ENCODE measurements around the gene FIGNL2. TPM values are rescaled to one million over a fixed set of nuclear protein-coding genes. Genes with fewer than 3 reads are reported as not detected.

FIGNL2 gene
- total RNA-seq, 4 donors from 2014 or later = 1.1 to 2.1 (median 1.3) TPM

DNA sequence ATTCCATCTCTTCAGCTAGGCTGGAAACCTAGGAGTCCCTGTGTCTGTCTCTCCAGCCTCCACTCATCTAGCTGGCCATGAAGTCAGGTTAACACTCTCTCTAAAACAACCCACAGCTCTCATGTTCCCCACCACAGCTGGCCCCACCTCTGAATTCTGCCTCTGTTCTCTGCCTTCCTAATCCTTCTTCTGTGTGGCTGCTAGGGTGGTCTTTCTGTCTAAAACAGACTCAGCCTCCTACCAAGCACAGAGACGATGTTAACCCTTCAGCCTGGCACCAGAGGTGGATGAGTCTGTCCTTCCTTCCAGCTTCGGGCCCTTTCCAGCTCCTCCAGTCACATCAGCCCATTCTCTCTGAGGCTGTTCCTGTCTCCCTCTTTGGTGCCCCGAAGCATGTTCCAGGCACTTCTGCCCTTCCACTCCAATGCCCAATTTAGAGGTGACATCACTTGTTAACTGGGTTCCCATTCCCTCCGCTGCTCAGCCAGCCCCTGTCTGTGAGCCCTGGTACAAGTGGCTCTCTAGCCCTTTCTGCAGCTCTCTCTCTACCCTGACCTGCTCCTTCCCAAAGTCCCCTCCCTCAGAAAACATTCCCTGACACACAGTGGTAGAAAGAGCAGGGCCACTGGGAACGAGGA is 9.1 kb downstream of the FIGNL2 start:
- TF ChIP-seq, protein P1, sequence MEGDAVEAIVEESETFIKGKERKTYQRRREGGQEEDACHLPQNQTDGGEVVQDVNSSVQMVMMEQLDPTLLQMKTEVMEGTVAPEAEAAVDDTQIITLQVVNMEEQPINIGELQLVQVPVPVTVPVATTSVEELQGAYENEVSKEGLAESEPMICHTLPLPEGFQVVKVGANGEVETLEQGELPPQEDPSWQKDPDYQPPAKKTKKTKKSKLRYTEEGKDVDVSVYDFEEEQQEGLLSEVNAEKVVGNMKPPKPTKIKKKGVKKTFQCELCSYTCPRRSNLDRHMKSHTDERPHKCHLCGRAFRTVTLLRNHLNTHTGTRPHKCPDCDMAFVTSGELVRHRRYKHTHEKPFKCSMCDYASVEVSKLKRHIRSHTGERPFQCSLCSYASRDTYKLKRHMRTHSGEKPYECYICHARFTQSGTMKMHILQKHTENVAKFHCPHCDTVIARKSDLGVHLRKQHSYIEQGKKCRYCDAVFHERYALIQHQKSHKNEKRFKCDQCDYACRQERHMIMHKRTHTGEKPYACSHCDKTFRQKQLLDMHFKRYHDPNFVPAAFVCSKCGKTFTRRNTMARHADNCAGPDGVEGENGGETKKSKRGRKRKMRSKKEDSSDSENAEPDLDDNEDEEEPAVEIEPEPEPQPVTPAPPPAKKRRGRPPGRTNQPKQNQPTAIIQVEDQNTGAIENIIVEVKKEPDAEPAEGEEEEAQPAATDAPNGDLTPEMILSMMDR (IDR thresholded peaks at IDR 0.05) = no peak
- no peak for TF ChIP-seq POLR2A (IDR thresholded peaks at IDR 0.05)
- no peak for TF ChIP-seq EP300 (IDR thresholded peaks at IDR 0.05)
- Histone ChIP-seq H3K27me3 (no peaks in the 10 kb centered on the region), H3K27ac (no peak overlapping the region), H3K4me1 (peaks cover 0 to 15% (median 0%) of the 10 kb centered on the region in 4 donors), H3K36me3 (no peaks in the 10 kb centered on the region), H3K9me3 (no peaks in the 10 kb centered on the region), H3K4me3 (no peak overlapping the region)
- no peak for DNase-seq (ENCODE audit: low spot score in 2 of 2)
- WGBS, 2 donors = 59 to 60% methylated on average over 5 of the region's 5 CpGs

DNA sequence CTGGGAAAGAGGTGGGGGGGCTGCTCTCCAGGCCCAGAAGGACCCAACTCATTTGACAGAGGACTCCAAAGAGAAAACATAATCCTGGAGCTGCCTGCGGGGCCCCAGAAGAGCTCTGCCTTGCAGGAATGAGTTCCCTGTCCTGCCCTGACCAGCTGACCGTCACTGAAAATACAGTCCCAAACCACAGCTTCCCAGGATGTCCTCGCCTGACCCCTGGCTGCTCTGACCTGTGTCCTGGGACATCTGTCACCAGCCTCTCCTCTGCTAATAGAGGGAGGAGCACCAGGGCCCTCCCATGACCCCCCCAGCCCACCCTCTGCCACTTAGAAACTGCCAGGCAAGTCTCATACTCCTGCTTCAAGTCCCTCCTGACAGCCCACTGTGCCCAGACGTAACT is 9.8 kb downstream of the FIGNL2 start:
- H3K9me3 ChIP-seq = no peaks in the 10 kb centered on the region
- no peaks in the 10 kb centered on the region for H3K36me3 ChIP-seq
- no peak overlapping the region for H3K27ac ChIP-seq
- peaks cover 0 to 15% (median 0%) of the 10 kb centered on the region in 4 donors for H3K4me1 ChIP-seq
- WGBS, 2 donors = 34 to 55% methylated on average over 4 of the region's 4 CpGs
- no peak overlapping the region for H3K4me3 ChIP-seq
- no peak for DNase-seq (ENCODE audit: low spot score in 2 of 2)
- no peaks in the 10 kb centered on the region for H3K27me3 ChIP-seq
- TF ChIP-seq EP300 (IDR thresholded peaks at IDR 0.05) (no peak), POLR2A (IDR thresholded peaks at IDR 0.05) (no peak)
- TF ChIP-seq, protein P1 (IDR thresholded peaks at IDR 0.05) = no peak

DNA sequence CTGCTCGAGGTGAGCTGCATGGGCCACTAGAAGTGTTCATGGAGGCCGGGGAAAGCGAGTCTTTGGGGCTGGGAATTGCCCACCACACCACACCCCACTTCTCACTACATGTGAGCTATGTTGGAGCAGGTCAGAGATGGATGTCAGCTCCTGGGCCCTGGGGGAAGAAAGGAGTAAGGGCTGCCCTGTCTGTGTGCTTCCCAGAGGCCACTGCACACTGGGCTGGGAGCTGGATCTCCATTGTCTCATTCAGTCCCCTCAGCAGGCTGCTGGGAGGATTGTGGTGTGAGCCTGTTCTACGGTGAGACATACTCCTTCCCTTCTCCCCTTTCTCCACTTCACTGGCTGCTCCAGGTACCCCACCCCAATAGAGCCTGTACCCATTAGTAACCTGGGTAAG is 10.5 kb downstream of the FIGNL2 start:
- Histone ChIP-seq H3K9me3 (no peaks in the 10 kb centered on the region), H3K4me1 (peaks cover 0 to 18% (median 0%) of the 10 kb centered on the region in 4 donors), H3K4me3 (no peak overlapping the region), H3K27me3 (no peaks in the 10 kb centered on the region), H3K27ac (no peak overlapping the region), H3K36me3 (no peaks in the 10 kb centered on the region)
- TF ChIP-seq, protein P1 (IDR thresholded peaks at IDR 0.05) = no peak
- TF ChIP-seq POLR2A (IDR thresholded peaks at IDR 0.05) = no peak
- no peak for TF ChIP-seq EP300 (IDR thresholded peaks at IDR 0.05)
- DNase-seq (ENCODE audit: low spot score in 2 of 2) = no peak
- 69 to 70% methylated on average over 3 to 4 of the region's 4 CpGs for WGBS, 2 donors

DNA sequence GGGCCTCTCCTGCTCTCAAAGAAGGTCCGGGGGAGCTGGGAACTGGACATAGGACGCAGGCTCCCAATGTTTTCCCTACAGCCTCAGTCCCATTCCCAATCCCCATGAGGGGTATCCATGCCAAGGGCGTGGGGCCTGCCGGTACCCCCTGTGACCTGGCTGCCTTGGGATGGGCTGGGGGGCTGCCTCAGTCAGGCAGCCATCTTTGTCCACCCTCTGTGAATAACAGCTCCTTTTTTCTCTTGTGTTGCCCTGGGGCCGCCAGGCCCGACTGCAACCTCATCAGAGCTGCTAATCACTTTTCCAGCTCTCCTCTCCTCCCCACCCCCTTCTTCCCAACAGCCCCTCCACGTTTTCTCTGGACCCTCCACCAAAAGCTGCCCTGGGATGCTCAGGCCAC is 11.2 kb downstream of the FIGNL2 start:
- H3K27ac ChIP-seq = no peak overlapping the region
- TF ChIP-seq, protein P1 (IDR thresholded peaks at IDR 0.05) = no peak
- no peak for TF ChIP-seq POLR2A (IDR thresholded peaks at IDR 0.05)
- no peak for TF ChIP-seq EP300 (IDR thresholded peaks at IDR 0.05)
- peaks cover 0 to 24% (median 0%) of the 10 kb centered on the region in 4 donors for H3K4me1 ChIP-seq
- no peaks in the 10 kb centered on the region for H3K36me3 ChIP-seq
- H3K27me3 ChIP-seq = no peaks in the 10 kb centered on the region
- no peak overlapping the region for H3K4me3 ChIP-seq
- no peak for DNase-seq (ENCODE audit: low spot score in 2 of 2)
- WGBS, 2 donors = 47 to 49% methylated on average over 7 of the region's 7 CpGs
- H3K9me3 ChIP-seq = no peaks in the 10 kb centered on the region

DNA sequence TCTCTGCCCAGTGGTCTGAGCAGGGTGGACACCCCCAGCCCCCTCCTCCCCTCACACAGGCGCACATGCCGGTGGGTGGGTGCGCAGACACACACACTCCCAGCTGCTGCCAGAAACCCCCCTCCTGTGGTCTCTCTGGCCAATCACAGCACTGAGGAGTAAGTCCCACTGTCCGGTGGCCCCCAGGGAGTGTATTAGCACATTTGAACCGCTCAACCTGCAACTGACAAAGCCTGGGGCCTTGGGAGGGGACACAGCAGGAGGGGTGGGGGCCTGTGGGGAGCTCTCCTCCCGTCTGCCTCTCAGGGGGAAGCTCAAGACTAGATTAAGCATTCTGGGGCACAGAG is 11.7 kb downstream of the FIGNL2 start:
- no peak for DNase-seq (ENCODE audit: low spot score in 2 of 2)
- Histone ChIP-seq H3K4me3 (no peak overlapping the region), H3K9me3 (no peaks in the 10 kb centered on the region), H3K36me3 (no peaks in the 10 kb centered on the region), H3K4me1 (peaks cover 0 to 25% (median 0%) of the 10 kb centered on the region in 4 donors), H3K27ac (no peak overlapping the region), H3K27me3 (no peaks in the 10 kb centered on the region)
- 70 to 77% methylated on average over 4 to 6 of the region's 6 CpGs for WGBS, 2 donors
- TF ChIP-seq POLR2A (IDR thresholded peaks at IDR 0.05) (no peak), EP300 (IDR thresholded peaks at IDR 0.05) (no peak)
- TF ChIP-seq, protein P1 (IDR thresholded peaks at IDR 0.05) = no peak

Data from tibial nerve (tissue), 4 donors.